ENCODE results near the gene APH1A. TPM values are rescaled to one million over a fixed set of nuclear protein-coding genes. Genes with fewer than 3 reads are reported as not detected.

Gene APH1A
- total and polyA plus RNA-seq, 5 donors from 2014 or later: 74.0 to 119 (median 79.0) TPM

GRCh38 chr1:150299716-150300115 is 30.9 kb upstream of the APH1A start:
- no peaks in the 10 kb centered on the region for H3K27me3 Mint-ChIP-seq
- Histone ChIP-seq H3K9me3 (ENCODE audit: control insufficient read depth in 2 of 2, low read length in 2 of 2) (no peaks in the 10 kb centered on the region), H3K27me3 (ENCODE audit: control insufficient read depth, insufficient read depth, low read length) (no peaks in the 10 kb centered on the region), H3K4me1 (ENCODE audit: control insufficient read depth, insufficient read depth, low read length, poor library complexity, severe bottlenecking) (no peaks in the 10 kb centered on the region), H3K27ac (ENCODE audit: insufficient read depth, low read length, poor library complexity, severe bottlenecking) (no peak overlapping the region), H3K4me3 (ENCODE audit: low read depth, low read length) (no peak overlapping the region), H3K36me3 (ENCODE audit: control insufficient read depth, insufficient read depth, low read length) (peaks cover 27% of the 10 kb centered on the region)
- peaks cover 37% of the 10 kb centered on the region for H3K36me3 Mint-ChIP-seq
- peaks cover 16 to 29% (median 25%) of the 10 kb centered on the region in 4 donors for H3K4me1 Mint-ChIP-seq
- DNase-seq (no peak), ATAC-seq (ENCODE audit: low read depth in 2 of 2) (no peak)
- H3K9me3 Mint-ChIP-seq: no peaks in the 10 kb centered on the region
- H3K4me3 Mint-ChIP-seq: no peak overlapping the region
- no peak overlapping the region for H3K27ac Mint-ChIP-seq

GRCh38 chr1:150295476-150295875 is 26.7 kb upstream of the APH1A start:
- Histone ChIP-seq H3K27me3 (ENCODE audit: control insufficient read depth, insufficient read depth, low read length) (no peaks in the 10 kb centered on the region), H3K9me3 (ENCODE audit: control insufficient read depth in 2 of 2, low read length in 2 of 2) (no peaks in the 10 kb centered on the region), H3K27ac (ENCODE audit: insufficient read depth, low read length, poor library complexity, severe bottlenecking) (peak overlapping the region; percentile 1), H3K4me3 (ENCODE audit: low read depth, low read length) (no peak overlapping the region), H3K4me1 (ENCODE audit: control insufficient read depth, insufficient read depth, low read length, poor library complexity, severe bottlenecking) (peaks cover 16% of the 10 kb centered on the region), H3K36me3 (ENCODE audit: control insufficient read depth, insufficient read depth, low read length) (peaks cover 16% of the 10 kb centered on the region)
- Mint-ChIP-seq H3K4me1 (peaks cover 14 to 40% (median 32%) of the 10 kb centered on the region in 4 donors), H3K4me3 (peak overlapping the region in 3 of 4 donors; percentile 66 to 84 (median 67)), H3K9me3 (no peaks in the 10 kb centered on the region), H3K27me3 (peaks cover 4% of the 10 kb centered on the region), H3K27ac (peak overlapping the region; percentile 10 to 77 (median 77)), H3K36me3 (peaks cover 22% of the 10 kb centered on the region)
- DNase-seq (no peak), ATAC-seq (ENCODE audit: low read depth in 2 of 2) (no peak)

GRCh38 chr1:150293433-150294253 is 24.8 kb upstream of the APH1A start, which contains the start of gene MRPS21:
TSS of gene MRPS21 (plus strand) at chr1:150293861. CDS start at chr1:150294367, 506 bp downstream.
- peaks cover 16% of the 10 kb centered on the region for H3K4me1 ChIP-seq (ENCODE audit: control insufficient read depth, insufficient read depth, low read length, poor library complexity, severe bottlenecking)
- peak within 1 kb of the TSS; percentile 91 for H3K27ac ChIP-seq (ENCODE audit: insufficient read depth, low read length, poor library complexity, severe bottlenecking)
- H3K4me3 ChIP-seq (ENCODE audit: low read depth, low read length): peak within 1 kb of the TSS; percentile 89
- DNase-seq: peak; percentile 80 to 94 (median 87)
- peaks cover 12% of the 10 kb centered on the region for H3K36me3 ChIP-seq (ENCODE audit: control insufficient read depth, insufficient read depth, low read length)
- H3K27me3 Mint-ChIP-seq: peaks cover 7% of the 10 kb centered on the region
- peaks cover 14 to 40% (median 31%) of the 10 kb centered on the region in 4 donors for H3K4me1 Mint-ChIP-seq
- H3K27me3 ChIP-seq (ENCODE audit: control insufficient read depth, insufficient read depth, low read length): no peaks in the 10 kb centered on the region
- H3K36me3 Mint-ChIP-seq: peaks cover 13% of the 10 kb centered on the region
- peak within 1 kb of the TSS; percentile 93 to 96 (median 94) for H3K4me3 Mint-ChIP-seq
- peak; percentile 95 to 98 for ATAC-seq (ENCODE audit: low read depth in 2 of 2)
- no peaks in the 10 kb centered on the region for H3K9me3 ChIP-seq (ENCODE audit: control insufficient read depth in 2 of 2, low read length in 2 of 2)
- H3K9me3 Mint-ChIP-seq: no peaks in the 10 kb centered on the region
- peak within 1 kb of the TSS; percentile 93 to 96 (median 95) for H3K27ac Mint-ChIP-seq

GRCh38 chr1:150288822-150289221 is 20.0 kb upstream of the APH1A start:
- H3K4me3 Mint-ChIP-seq: peak overlapping the region in 1 of 4 donors; percentile 19
- no peaks in the 10 kb centered on the region for H3K9me3 Mint-ChIP-seq
- Histone ChIP-seq H3K36me3 (ENCODE audit: control insufficient read depth, insufficient read depth, low read length) (no peaks in the 10 kb centered on the region), H3K27me3 (ENCODE audit: control insufficient read depth, insufficient read depth, low read length) (no peaks in the 10 kb centered on the region), H3K27ac (ENCODE audit: insufficient read depth, low read length, poor library complexity, severe bottlenecking) (no peak overlapping the region), H3K9me3 (ENCODE audit: control insufficient read depth in 2 of 2, low read length in 2 of 2) (no peaks in the 10 kb centered on the region), H3K4me3 (ENCODE audit: low read depth, low read length) (no peak overlapping the region), H3K4me1 (ENCODE audit: control insufficient read depth, insufficient read depth, low read length, poor library complexity, severe bottlenecking) (peaks cover 8% of the 10 kb centered on the region)
- H3K27ac Mint-ChIP-seq: no peak overlapping the region
- peaks cover 6 to 11% (median 9%) of the 10 kb centered on the region in 4 donors for H3K4me1 Mint-ChIP-seq
- H3K36me3 Mint-ChIP-seq: no peaks in the 10 kb centered on the region
- DNase-seq: no peak
- H3K27me3 Mint-ChIP-seq: peaks cover 12% of the 10 kb centered on the region
- no peak for ATAC-seq (ENCODE audit: low read depth in 2 of 2)

GRCh38 chr1:150288382-150288781 is 19.6 kb upstream of the APH1A start:
- no peak for ATAC-seq (ENCODE audit: low read depth in 2 of 2)
- no peak for DNase-seq
- Mint-ChIP-seq H3K36me3 (no peaks in the 10 kb centered on the region), H3K27me3 (peaks cover 12% of the 10 kb centered on the region), H3K4me3 (peak overlapping the region in 1 of 4 donors; percentile 24), H3K4me1 (peaks cover 5 to 11% (median 8%) of the 10 kb centered on the region in 4 donors), H3K9me3 (no peaks in the 10 kb centered on the region), H3K27ac (no peak overlapping the region)
- no peaks in the 10 kb centered on the region for H3K9me3 ChIP-seq (ENCODE audit: control insufficient read depth in 2 of 2, low read length in 2 of 2)
- no peak overlapping the region for H3K4me3 ChIP-seq (ENCODE audit: low read depth, low read length)
- H3K27me3 ChIP-seq (ENCODE audit: control insufficient read depth, insufficient read depth, low read length): no peaks in the 10 kb centered on the region
- peaks cover 6% of the 10 kb centered on the region for H3K4me1 ChIP-seq (ENCODE audit: control insufficient read depth, insufficient read depth, low read length, poor library complexity, severe bottlenecking)
- no peak overlapping the region for H3K27ac ChIP-seq (ENCODE audit: insufficient read depth, low read length, poor library complexity, severe bottlenecking)
- H3K36me3 ChIP-seq (ENCODE audit: control insufficient read depth, insufficient read depth, low read length): no peaks in the 10 kb centered on the region

- no peaks in the 10 kb centered on the region for H3K9me3 ChIP-seq (ENCODE audit: control insufficient read depth in 2 of 2, low read length in 2 of 2)
- peaks cover 10% of the 10 kb centered on the region for H3K27me3 Mint-ChIP-seq
- no peaks in the 10 kb centered on the region for H3K27me3 ChIP-seq (ENCODE audit: control insufficient read depth, insufficient read depth, low read length)
- no peak overlapping the region for H3K4me3 ChIP-seq (ENCODE audit: low read depth, low read length)
- H3K4me1 Mint-ChIP-seq: peaks cover 4 to 38% (median 19%) of the 10 kb centered on the region in 4 donors
- H3K4me3 Mint-ChIP-seq: peak overlapping the region in 2 of 4 donors; percentile 22 to 34
- no peaks in the 10 kb centered on the region for H3K9me3 Mint-ChIP-seq
- peaks cover 25% of the 10 kb centered on the region for H3K4me1 ChIP-seq (ENCODE audit: control insufficient read depth, insufficient read depth, low read length, poor library complexity, severe bottlenecking)
- peaks cover 4% of the 10 kb centered on the region for H3K36me3 Mint-ChIP-seq
- DNase-seq (no peak), ATAC-seq (ENCODE audit: low read depth in 2 of 2) (no peak)
- H3K27ac ChIP-seq (ENCODE audit: insufficient read depth, low read length, poor library complexity, severe bottlenecking): peak overlapping the region; percentile 63
- no peaks in the 10 kb centered on the region for H3K36me3 ChIP-seq (ENCODE audit: control insufficient read depth, insufficient read depth, low read length)
- H3K27ac Mint-ChIP-seq: peak overlapping the region in 2 of 3 donors; percentile 2 to 98
Measured at GRCh38 chr1:150283260-150283659, 14.4 kb upstream of the APH1A start.

GRCh38 chr1:150282558-150282958 is 13.7 kb upstream of the APH1A start:
- Histone ChIP-seq H3K9me3 (ENCODE audit: control insufficient read depth in 2 of 2, low read length in 2 of 2) (no peaks in the 10 kb centered on the region), H3K27ac (ENCODE audit: insufficient read depth, low read length, poor library complexity, severe bottlenecking) (peak overlapping the region; percentile 63), H3K36me3 (ENCODE audit: control insufficient read depth, insufficient read depth, low read length) (no peaks in the 10 kb centered on the region), H3K27me3 (ENCODE audit: control insufficient read depth, insufficient read depth, low read length) (no peaks in the 10 kb centered on the region), H3K4me1 (ENCODE audit: control insufficient read depth, insufficient read depth, low read length, poor library complexity, severe bottlenecking) (peaks cover 25% of the 10 kb centered on the region), H3K4me3 (ENCODE audit: low read depth, low read length) (no peak overlapping the region)
- ATAC-seq (ENCODE audit: low read depth in 2 of 2) (no peak), DNase-seq (no peak)
- Mint-ChIP-seq H3K4me1 (peaks cover 4 to 38% (median 19%) of the 10 kb centered on the region in 4 donors), H3K27ac (peak overlapping the region; percentile 2 to 98 (median 96)), H3K9me3 (no peaks in the 10 kb centered on the region), H3K4me3 (peak overlapping the region; percentile 84 to 93 (median 92)), H3K36me3 (peaks cover 5% of the 10 kb centered on the region), H3K27me3 (peaks cover 12% of the 10 kb centered on the region)
